ENCODE measurements around the gene B3GAT2. TPM values are rescaled to one million over a fixed set of nuclear protein-coding genes. Genes with fewer than 3 reads are reported as not detected.

B3GAT2 gene
- total RNA-seq, 2 experiments from 2014 or later = not detected

- no peaks in the 10 kb centered on the region for H3K9me3 ChIP-seq (ENCODE audit: low read length)
- H3K4me3 ChIP-seq (ENCODE audit: low read depth, low read length, poor library complexity, severe bottlenecking) = no peak overlapping the region
- TF ChIP-seq EZH2phosphoT487 (IDR thresholded peaks at IDR 0.05; ENCODE audit: borderline replicate concordance, low read depth, low read length) (no peak), CTCF (conservative IDR thresholded peaks at IDR 0.05; ENCODE audit: low read length) (no peak)
- no peak overlapping the region for H3K27ac ChIP-seq (ENCODE audit: low read depth, low read length, poor library complexity, severe bottlenecking)
- intact Hi-C loops (cut with micrococcal nuclease; ENCODE audit: unreplicated experiment) = loop anchor here (10.0 kb wide), 1 partner anchor 449 kb away; the partner anchor contains the start of gene FAM135A
- CTCF ChIA-PET (ENCODE audit: unreplicated experiment) = no interaction called here
- no peak overlapping the region for H2AFZ ChIP-seq (ENCODE audit: low read length)
- H4K20me1 ChIP-seq (ENCODE audit: insufficient read depth, low read length) = no peaks in the 10 kb centered on the region
- 0 out of 2 replicates have a peak, but pooled peaks cover 4% of the 10 kb centered on the region for H3K36me3 ChIP-seq (ENCODE audit: insufficient read depth, low read length)
- H3K4me2 ChIP-seq (ENCODE audit: low read length) = peak overlapping the region; percentile 20; the same call in 1 of the 2 replicates
- POLR2A ChIA-PET = interaction anchor here (0.5 to 2.0 kb wide), 9 partner anchors 11 to 382 kb away, joined by 3 to 7 read pairs (median 4); no protein-coding TSS in a partner anchor
- H3K79me2 ChIP-seq (ENCODE audit: insufficient read depth, low read depth, low read length) = no peaks in the 10 kb centered on the region
- DNase-seq (ENCODE audit: low spot score) = peak; percentile 12
- H3K9me2 ChIP-seq (ENCODE audit: insufficient read depth, low read length) = no peaks in the 10 kb centered on the region
- no TSS peak for BruUV-seq (replicated peaks)
- H3K4me1 ChIP-seq (ENCODE audit: insufficient read depth, low read length, poor library complexity, severe bottlenecking) = peaks cover 32% of the 10 kb centered on the region
Observed at GRCh38 chr6:70863343-70863742, 93.5 kb downstream of the B3GAT2 start.

GRCh38 chr6:70860920-70861319, 95.9 kb downstream of the B3GAT2 start:
- POLR2A ChIA-PET = interaction anchor here (1.1 kb wide), 1 partner anchor 14 kb away, joined by 3 read pairs; no protein-coding TSS in a partner anchor
- CTCF ChIA-PET (ENCODE audit: unreplicated experiment) = interaction anchor here (0.6 kb wide), 1 partner anchor 448 kb away, joined by 3 read pairs; no protein-coding TSS in a partner anchor
- H3K4me1 ChIP-seq (ENCODE audit: insufficient read depth, low read length, poor library complexity, severe bottlenecking) = peaks cover 53% of the 10 kb centered on the region
- H3K9me2 ChIP-seq (ENCODE audit: insufficient read depth, low read length) = no peaks in the 10 kb centered on the region
- H3K4me3 ChIP-seq (ENCODE audit: low read depth, low read length, poor library complexity, severe bottlenecking) = no peak overlapping the region
- no peaks in the 10 kb centered on the region for H4K20me1 ChIP-seq (ENCODE audit: insufficient read depth, low read length)
- H3K4me2 ChIP-seq (ENCODE audit: low read length) = no peak overlapping the region
- BruUV-seq (replicated peaks) = no TSS peak
- no peaks in the 10 kb centered on the region for H3K79me2 ChIP-seq (ENCODE audit: insufficient read depth, low read depth, low read length)
- H2AFZ ChIP-seq (ENCODE audit: low read length) = no peak overlapping the region
- 0 out of 2 replicates have a peak, but pooled peaks cover 8% of the 10 kb centered on the region for H3K36me3 ChIP-seq (ENCODE audit: insufficient read depth, low read length)
- no peaks in the 10 kb centered on the region for H3K9me3 ChIP-seq (ENCODE audit: low read length)
- TF ChIP-seq EZH2phosphoT487 (IDR thresholded peaks at IDR 0.05; ENCODE audit: borderline replicate concordance, low read depth, low read length) = no peak
- TF ChIP-seq CTCF (conservative IDR thresholded peaks at IDR 0.05; ENCODE audit: low read length) = no peak
- intact Hi-C loops (cut with micrococcal nuclease; ENCODE audit: unreplicated experiment) = loop anchor here (10.0 kb wide), 1 partner anchor 446 kb away; the partner anchor contains the start of gene FAM135A
- no peak overlapping the region for H3K27ac ChIP-seq (ENCODE audit: low read depth, low read length, poor library complexity, severe bottlenecking)
- DNase-seq (ENCODE audit: low spot score) = no peak

GRCh38 chr6:70860045-70860444, 96.8 kb downstream of the B3GAT2 start:
- no peak for DNase-seq (ENCODE audit: low spot score)
- 0 out of 2 replicates have a peak, but pooled peaks cover 8% of the 10 kb centered on the region for H3K36me3 ChIP-seq (ENCODE audit: insufficient read depth, low read length)
- intact Hi-C loops (cut with micrococcal nuclease; ENCODE audit: unreplicated experiment) = loop anchor here (10.0 kb wide), 1 partner anchor 445 kb away; the partner anchor contains the start of gene FAM135A
- no peak overlapping the region for H2AFZ ChIP-seq (ENCODE audit: low read length)
- H3K4me2 ChIP-seq (ENCODE audit: low read length) = no peak overlapping the region
- CTCF ChIA-PET (ENCODE audit: unreplicated experiment) = no interaction called here
- no peaks in the 10 kb centered on the region for H3K9me3 ChIP-seq (ENCODE audit: low read length)
- no TSS peak for BruUV-seq (replicated peaks)
- POLR2A ChIA-PET = interaction anchor here (0.8 to 0.9 kb wide), 2 partner anchors 8 to 69 kb away, joined by 4 to 5 read pairs; no protein-coding TSS in a partner anchor
- H3K9me2 ChIP-seq (ENCODE audit: insufficient read depth, low read length) = no peaks in the 10 kb centered on the region
- peaks cover 50% of the 10 kb centered on the region for H3K4me1 ChIP-seq (ENCODE audit: insufficient read depth, low read length, poor library complexity, severe bottlenecking)
- no peak overlapping the region for H3K27ac ChIP-seq (ENCODE audit: low read depth, low read length, poor library complexity, severe bottlenecking)
- no peak overlapping the region for H3K4me3 ChIP-seq (ENCODE audit: low read depth, low read length, poor library complexity, severe bottlenecking)
- no peaks in the 10 kb centered on the region for H3K79me2 ChIP-seq (ENCODE audit: insufficient read depth, low read depth, low read length)
- H4K20me1 ChIP-seq (ENCODE audit: insufficient read depth, low read length) = no peaks in the 10 kb centered on the region
- TF ChIP-seq CTCF (conservative IDR thresholded peaks at IDR 0.05; ENCODE audit: low read length) = no peak
- TF ChIP-seq EZH2phosphoT487 (IDR thresholded peaks at IDR 0.05; ENCODE audit: borderline replicate concordance, low read depth, low read length) = no peak
